SK-N-SH treated with all-trans-retinoic acid at 6 μM for 48 hours (cell line): Measurements from ENCODE around the gene EPHA4.

Source experiments
- ARNTL ChIP-seq: fragments of 450-650 bp; formaldehyde crosslinking; IDR thresholded peaks from 2 replicates; pipeline ENCODE4 v1.5.0; 2020; ENCODE audit warnings: low read depth, mild to moderate bottlenecking, moderate library complexity, borderline replicate concordance
- ESRRG ChIP-seq: fragments of 250-450 bp; sonication (Bioruptor Pico); IDR thresholded peaks from 2 replicates; pipeline ENCODE4 v1.6.1; 2021; ENCODE audit warnings: mild to moderate bottlenecking
- ISL1 ChIP-seq: fragments of 250-450 bp; sonication (Bioruptor Pico); IDR thresholded peaks from 2 replicates; pipeline ENCODE4 v2.1.2; 2022; ENCODE audit warnings: mild to moderate bottlenecking, moderate library complexity
- RARB ChIP-seq: fragments of 250-450 bp; sonication (Bioruptor Pico); IDR thresholded peaks from 2 replicates; pipeline ENCODE4 v1.8.0; 2021; ENCODE audit warnings: mild to moderate bottlenecking, moderate library complexity
- ZC3H10 ChIP-seq: fragments of 250-450 bp; sonication (Bioruptor Pico); IDR thresholded peaks from 2 replicates; pipeline ENCODE4 v1.5.1; 2021; ENCODE audit warnings: mild to moderate bottlenecking, moderate library complexity
- ZFP3 ChIP-seq: fragments of 250-450 bp; sonication (Bioruptor Pico); IDR thresholded peaks from 2 replicates; pipeline ENCODE4 v1.5.0; 2020; ENCODE audit warnings: mild to moderate bottlenecking, moderate library complexity
- ZNF565 ChIP-seq: fragments of 450-650 bp; formaldehyde crosslinking; conservative IDR thresholded peaks from 2 replicates; pipeline ENCODE4 v1.5.0; 2020; ENCODE audit warnings: low read depth, mild to moderate bottlenecking, moderate library complexity

DNA sequence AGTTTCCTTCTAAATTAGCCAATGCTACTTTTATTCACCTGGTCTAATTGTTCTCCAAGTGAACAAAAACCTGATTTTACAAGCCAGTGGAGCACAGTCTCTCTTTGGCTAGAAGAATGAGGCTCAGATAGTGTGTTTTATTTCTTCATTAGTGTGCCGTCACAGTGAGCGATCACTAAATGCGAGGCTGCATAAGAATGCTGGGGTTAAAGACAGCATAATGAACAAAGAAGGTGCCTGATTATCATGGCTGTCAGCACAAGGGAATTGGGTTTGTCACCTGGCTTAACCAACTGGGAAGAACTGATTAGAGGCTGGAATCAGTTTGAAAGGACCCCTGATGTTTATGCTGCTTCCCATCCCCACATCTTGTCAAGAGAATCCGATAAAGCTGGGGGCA is 76.4 kb downstream of the EPHA4 start:
- TF ChIP-seq RARB (CRISPR knock-in tag) (no peak), ZFP3 (CRISPR knock-in tag) (no peak), ISL1 (CRISPR knock-in tag) (no peak), ZC3H10 (CRISPR knock-in tag) (no peak), ZNF565 (no peak), ESRRG (no peak), ARNTL (no peak)
